DOHH2 (cell line): ENCODE results near the gene NCOA5.

Source experiments
- H3F3A ChIP-seq: fragments of 200-600 bp; sonication (generic), shearing (Covaris generic); 2 replicates; pipeline ENCODE4 v1.6.0; 2016; ENCODE audit warnings: antibody characterized with exemption, mild to moderate bottlenecking; ENCODE audit not compliant: control insufficient read depth, insufficient read depth
- H3K27ac ChIP-seq: fragments of 200-600 bp; sonication (generic); 2 replicates; pipeline ENCODE4 v1.5.1; 2014; ENCODE audit warnings: low read depth, mild to moderate bottlenecking, low read length, moderate library complexity
- H3K27me3 ChIP-seq: fragments of 200-600 bp; sonication (generic); 2 replicates; pipeline ENCODE4 v1.6.1; 2014; ENCODE audit warnings: mild to moderate bottlenecking, low read length, mixed read lengths; ENCODE audit not compliant: control insufficient read depth
- H3K36me3 ChIP-seq: fragments of 200-600 bp; sonication (generic); 2 replicates; pipeline ENCODE4 v1.6.1; 2014; ENCODE audit warnings: mild to moderate bottlenecking, low read length, moderate library complexity, mixed read lengths; ENCODE audit not compliant: control insufficient read depth
- H3K4me1 ChIP-seq: fragments of 200-600 bp; sonication (generic); 2 replicates; pipeline ENCODE4 v1.6.1; 2014; ENCODE audit warnings: mild to moderate bottlenecking, low read length, mixed read lengths; ENCODE audit not compliant: control insufficient read depth
- H3K4me2 ChIP-seq: fragments of 200-600 bp; sonication (generic); 2 replicates; pipeline ENCODE4 v1.6.0; 2014; ENCODE audit warnings: mild to moderate bottlenecking, low read length, moderate library complexity
- H3K4me3 ChIP-seq: fragments of 200-600 bp; sonication (generic); 2 replicates; pipeline ENCODE4 v1.5.1; 2014; ENCODE audit warnings: mild to moderate bottlenecking, low read length, mixed read lengths
- H3K79me2 ChIP-seq: fragments of 200-600 bp; sonication (generic); 2 replicates; pipeline ENCODE4 v1.6.1; 2014; ENCODE audit warnings: mild to moderate bottlenecking, low read length, mixed read lengths; ENCODE audit not compliant: control insufficient read depth
- H3K9me2 ChIP-seq: fragments of 200-600 bp; sonication (generic); replicated peaks from 2 replicates; pipeline ENCODE4 v1.6.1; 2014; ENCODE audit warnings: mild to moderate bottlenecking, low read length, mixed read lengths; ENCODE audit not compliant: control insufficient read depth
- H3K9me3 ChIP-seq: fragments of 200-600 bp; sonication (generic); 2 replicates; pipeline ENCODE4 v1.6.1; 2014; ENCODE audit warnings: antibody characterized with exemption, low read length, mixed read lengths; ENCODE audit not compliant: control insufficient read depth, insufficient read depth
- H4K20me1 ChIP-seq: fragments of 200-600 bp; sonication (generic); 2 replicates; pipeline ENCODE4 v1.6.0; 2014; ENCODE audit warnings: low read depth, mild to moderate bottlenecking, antibody characterized with exemption, low read length, moderate library complexity; ENCODE audit not compliant: control insufficient read depth, insufficient read depth
- EZH2phosphoT487 ChIP-seq: fragments of 200-600 bp; sonication (generic); IDR thresholded peaks from 2 replicates; pipeline ENCODE4 v1.6.1; 2017; ENCODE audit warnings: borderline replicate concordance, mild to moderate bottlenecking, antibody characterized with exemption, low read length, moderate library complexity, mixed read lengths
- TF ChIP-seq, protein P1 (sequence below): fragments of 200-600 bp; sonication (generic); IDR thresholded peaks from one replicate; pipeline ENCODE4 v1.5.1; 2014; ENCODE audit warnings: antibody characterized with exemption, mild to moderate bottlenecking, low read depth, low read length; ENCODE audit not compliant: poor library complexity, severe bottlenecking

The NCOA5 gene

DNA sequence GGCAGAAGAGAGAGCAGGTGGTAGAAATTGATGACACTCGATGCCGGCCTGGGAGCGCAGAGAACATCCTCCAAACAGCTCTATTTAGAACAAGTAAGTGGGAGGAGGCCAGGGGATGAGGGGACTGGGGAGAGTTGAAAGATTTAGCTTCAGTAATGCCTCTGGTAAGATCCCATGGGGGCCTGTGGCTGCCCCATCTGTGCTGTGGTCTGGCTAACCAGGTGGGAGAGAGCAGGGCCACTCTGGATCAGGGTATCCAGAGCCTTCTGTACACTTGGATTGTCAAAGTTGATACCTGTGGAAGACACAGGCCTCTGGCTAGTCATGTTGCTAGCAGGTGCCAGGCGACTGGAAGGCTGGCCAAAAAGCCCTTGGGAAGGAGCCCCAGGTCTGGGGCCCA lies 27.6 kb downstream of the NCOA5 start:
- TF ChIP-seq EZH2phosphoT487 = no peak
- TF ChIP-seq, protein P1, sequence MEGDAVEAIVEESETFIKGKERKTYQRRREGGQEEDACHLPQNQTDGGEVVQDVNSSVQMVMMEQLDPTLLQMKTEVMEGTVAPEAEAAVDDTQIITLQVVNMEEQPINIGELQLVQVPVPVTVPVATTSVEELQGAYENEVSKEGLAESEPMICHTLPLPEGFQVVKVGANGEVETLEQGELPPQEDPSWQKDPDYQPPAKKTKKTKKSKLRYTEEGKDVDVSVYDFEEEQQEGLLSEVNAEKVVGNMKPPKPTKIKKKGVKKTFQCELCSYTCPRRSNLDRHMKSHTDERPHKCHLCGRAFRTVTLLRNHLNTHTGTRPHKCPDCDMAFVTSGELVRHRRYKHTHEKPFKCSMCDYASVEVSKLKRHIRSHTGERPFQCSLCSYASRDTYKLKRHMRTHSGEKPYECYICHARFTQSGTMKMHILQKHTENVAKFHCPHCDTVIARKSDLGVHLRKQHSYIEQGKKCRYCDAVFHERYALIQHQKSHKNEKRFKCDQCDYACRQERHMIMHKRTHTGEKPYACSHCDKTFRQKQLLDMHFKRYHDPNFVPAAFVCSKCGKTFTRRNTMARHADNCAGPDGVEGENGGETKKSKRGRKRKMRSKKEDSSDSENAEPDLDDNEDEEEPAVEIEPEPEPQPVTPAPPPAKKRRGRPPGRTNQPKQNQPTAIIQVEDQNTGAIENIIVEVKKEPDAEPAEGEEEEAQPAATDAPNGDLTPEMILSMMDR = no peak
- H3F3A ChIP-seq = peaks cover 17% of the 10 kb centered on the region
- H3K36me3 ChIP-seq = peaks cover 70% of the 10 kb centered on the region
- 0 out of 2 replicates have a peak overlapping the region, but pooled peaks have one; percentile 35 for H3K4me2 ChIP-seq
- no peaks in the 10 kb centered on the region for H3K9me2 ChIP-seq
- H3K9me3 ChIP-seq = no peaks in the 10 kb centered on the region
- no peaks in the 10 kb centered on the region for H3K27me3 ChIP-seq
- peaks cover 15% of the 10 kb centered on the region for H4K20me1 ChIP-seq
- H3K4me3 ChIP-seq = no peak overlapping the region
- H3K4me1 ChIP-seq = peaks cover 30% of the 10 kb centered on the region
- H3K79me2 ChIP-seq = no peaks in the 10 kb centered on the region
- H3K27ac ChIP-seq = no peak overlapping the region

DNA sequence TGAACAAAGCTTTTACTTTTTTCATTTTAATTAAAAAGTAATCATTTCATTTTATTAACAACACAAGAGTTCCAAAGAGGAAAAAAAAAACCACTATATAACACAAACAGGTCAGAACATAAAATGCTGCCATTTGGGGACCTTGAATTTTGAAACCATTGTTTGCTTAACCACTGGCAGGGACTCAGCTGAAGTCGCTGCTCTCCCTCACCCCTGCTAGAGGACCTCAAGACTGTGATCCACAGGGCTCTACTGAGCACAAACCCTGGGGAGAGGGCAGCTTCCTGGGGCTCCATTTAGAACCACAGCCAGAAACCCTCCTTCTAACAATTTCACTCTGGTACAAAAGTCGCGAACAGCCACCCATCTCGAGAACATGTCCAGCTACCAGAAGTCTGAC lies 28.8 kb downstream of the NCOA5 start:
- Histone ChIP-seq H3K36me3 (peaks cover 59% of the 10 kb centered on the region), H4K20me1 (peaks cover 15% of the 10 kb centered on the region), H3K4me1 (peaks cover 30% of the 10 kb centered on the region), H3K9me3 (no peaks in the 10 kb centered on the region), H3K9me2 (no peaks in the 10 kb centered on the region), H3F3A (peaks cover 17% of the 10 kb centered on the region), H3K79me2 (no peaks in the 10 kb centered on the region), H3K27ac (peak overlapping the region; percentile 29), H3K27me3 (no peaks in the 10 kb centered on the region), H3K4me2 (peak overlapping the region; percentile 35), H3K4me3 (peak overlapping the region; percentile 7)
- TF ChIP-seq EZH2phosphoT487 = no peak
- TF ChIP-seq, protein P1 = no peak

DNA sequence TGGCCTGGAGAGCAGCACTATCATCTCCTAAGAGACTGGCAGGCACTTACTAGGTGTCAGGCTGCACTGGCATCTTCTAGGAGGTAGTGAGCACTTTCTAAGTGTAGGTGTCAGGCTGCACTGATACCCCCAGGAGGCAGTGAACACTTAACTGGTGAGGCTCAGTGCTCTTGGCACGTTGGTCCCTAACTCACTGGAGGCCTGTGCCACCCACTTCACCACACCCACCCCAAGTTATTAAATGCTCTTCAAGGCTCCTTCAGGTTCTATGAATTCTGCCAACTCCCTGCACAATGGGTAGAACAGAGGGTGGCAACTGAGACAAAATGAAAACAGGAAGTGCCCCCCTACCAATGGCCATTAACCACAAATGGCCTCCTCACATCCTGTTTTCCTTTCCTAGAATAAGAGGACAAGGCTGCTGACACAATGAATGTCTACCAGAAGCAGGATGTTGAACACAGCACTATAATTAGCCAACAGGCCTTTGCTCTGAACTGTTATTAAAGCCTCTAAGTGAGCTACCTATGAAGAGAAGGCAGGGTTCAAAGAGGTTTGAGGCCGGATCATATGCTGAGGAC lies 29.4 kb downstream of the NCOA5 start:
- Histone ChIP-seq H3K36me3 (peaks cover 53% of the 10 kb centered on the region), H3K79me2 (no peaks in the 10 kb centered on the region), H3K4me3 (peak overlapping the region; percentile 7; the same call in 1 of the 2 replicates), H4K20me1 (peaks cover 15% of the 10 kb centered on the region), H3K9me3 (no peaks in the 10 kb centered on the region), H3K27me3 (no peaks in the 10 kb centered on the region), H3K4me2 (peak overlapping the region; percentile 35), H3K27ac (peak overlapping the region; percentile 29), H3F3A (peaks cover 17% of the 10 kb centered on the region), H3K4me1 (peaks cover 30% of the 10 kb centered on the region), H3K9me2 (no peaks in the 10 kb centered on the region)
- TF ChIP-seq EZH2phosphoT487 = no peak
- TF ChIP-seq, protein P1 = no peak
